ENCODE data around the gene GPX4.

GRCh38 chr19:1063909-1064660, 39.7 kb upstream of the GPX4 start:
- no peak for TF ChIP-seq CTCF (IDR thresholded peaks at IDR 0.05)
- no peak for TF ChIP-seq POLR2A (IDR thresholded peaks at IDR 0.05)
